GM19452 (cell line): ENCODE measurements around the gene C1orf198.

Experiments
- ATAC-seq: cut with Tn5 transposase; IDR thresholded peaks from one replicate; pipeline ENCODE4 v1.9.1; 2021; ENCODE audit not compliant: unreplicated experiment

Gene C1orf198

GRCh38 chr1:230812568-230812967 lies 55.8 kb downstream of the C1orf198 start:
- no peak for ATAC-seq

GRCh38 chr1:230809256-230809990 lies 58.9 kb downstream of the C1orf198 start:
- ATAC-seq = no peak

- no peak for ATAC-seq
These were observed 59.9 kb downstream of the C1orf198 start for GRCh38 chr1:230808281-230808872.

GRCh38 chr1:230807561-230808280 lies 60.6 kb downstream of the C1orf198 start:
- ATAC-seq = no peak

GRCh38 chr1:230807029-230807428 lies 61.3 kb downstream of the C1orf198 start:
- no peak for ATAC-seq

GRCh38 chr1:230806552-230806951 lies 61.8 kb downstream of the C1orf198 start:
- ATAC-seq = no peak

- ATAC-seq = no peak
These were observed 63.9 kb downstream of the C1orf198 start for GRCh38 chr1:230804396-230804795.

GRCh38 chr1:230800891-230801840 lies 67.2 kb downstream of the C1orf198 start:
- ATAC-seq = no peak

- ATAC-seq = no peak
These were observed 69.8 kb downstream of the C1orf198 start for GRCh38 chr1:230798491-230798890.

- ATAC-seq = no peak
These were observed 70.4 kb downstream of the C1orf198 start for GRCh38 chr1:230797942-230798365.

- ATAC-seq = no peak
These were observed 70.9 kb downstream of the C1orf198 start for GRCh38 chr1:230797376-230797920.

- no peak for ATAC-seq
These were observed 71.7 kb downstream of the C1orf198 start for GRCh38 chr1:230796626-230797025.

GRCh38 chr1:230794871-230795605 lies 73.3 kb downstream of the C1orf198 start:
- ATAC-seq = no peak

- no peak for ATAC-seq
These were observed 73.9 kb downstream of the C1orf198 start for GRCh38 chr1:230794431-230794830.

GRCh38 chr1:230793463-230793745 lies 74.9 kb downstream of the C1orf198 start:
- no peak for ATAC-seq

GRCh38 chr1:230792691-230793462 lies 75.4 kb downstream of the C1orf198 start:
- no peak for ATAC-seq

- no peak for ATAC-seq
These were observed 76.2 kb downstream of the C1orf198 start for GRCh38 chr1:230791986-230792564.

GRCh38 chr1:230790026-230790425 lies 78.3 kb downstream of the C1orf198 start:
- ATAC-seq = no peak
